Gastrocnemius medialis (tissue), 4 donors: Measurements from ENCODE around the gene GRIA1. TPM values are rescaled to one million over a fixed set of nuclear protein-coding genes. Genes with fewer than 3 reads are reported as not detected.

Experiments
- ATAC-seq, 2 donors: fragments of 150-250 bp; one replicate each; pipeline ENCODE4 v1.9.1; 2016
- DNase-seq, 2 donors: peaks; one replicate each; pipeline ENCODE4 v3.0.0-alpha.2; 2019
- H3K27ac ChIP-seq, 4 donors: fragments of 200-600 bp; sonication (generic); 1 replicate in 1 of 4; 2 replicates in 3 of 4; pipeline ENCODE4 v1.5.1; 2016 to 2018; ENCODE audit warnings: mild to moderate bottlenecking in 2 of 4, moderate library complexity in 1 of 4
- H3K27me3 ChIP-seq, 3 donors: fragments of 200-600 bp; sonication (generic) in 2 of 3; 1 replicate in 1 of 3; 2 replicates in 2 of 3; pipeline versions ENCODE4 v1.5.1 to v1.6.0; 2016 to 2019; ENCODE audit warnings: mild to moderate bottlenecking in 1 of 3, moderate library complexity in 1 of 3
- H3K36me3 ChIP-seq, 2 donors: fragments of 200-600 bp; sonication (generic) in 1 of 2; one replicate each; pipeline ENCODE4 v1.5.1; 2017 to 2018
- H3K4me1 ChIP-seq, 2 donors: fragments of 200-600 bp; sonication (generic) in 1 of 2; one replicate each; pipeline ENCODE4 v1.5.1; 2016 to 2017; ENCODE audit warnings: mild to moderate bottlenecking in 2 of 2
- H3K4me3 ChIP-seq, 4 donors: fragments of 200-600 bp; sonication (generic) in 3 of 4; 1 replicate in 1 of 4; 2 replicates in 3 of 4; pipeline ENCODE4 v1.5.1; 2016 to 2019; ENCODE audit warnings: mild to moderate bottlenecking in 2 of 4
- H3K9me3 ChIP-seq, 3 donors: fragments of 200-600 bp; sonication (generic) in 2 of 3; 1 replicate in 1 of 3; 2 replicates in 2 of 3; pipeline ENCODE4 v1.5.1; 2016 to 2019
- CTCF ChIP-seq, 5 experiments: fragments of 450-650 bp in 3 of 5; fragments of 200-600 bp in 2 of 5; sonication (generic) in 2 of 5; IDR thresholded peaks in 4 of 5; conservative IDR thresholded peaks in 1 of 5; 1 replicate in 4 of 5; 2 replicates in 1 of 5; pipeline ENCODE4 v1.5.1; 2016 to 2019; ENCODE audit warnings: antibody characterized with exemption in 5 of 5, mild to moderate bottlenecking in 3 of 5, moderate library complexity in 3 of 5
- POLR2A ChIP-seq, 2 donors: fragments of 450-650 bp; IDR thresholded peaks; one replicate each; pipeline ENCODE4 v1.6.1; 2017; ENCODE audit warnings: antibody characterized with exemption in 2 of 2, mild to moderate bottlenecking in 2 of 2, moderate library complexity in 2 of 2
- in situ Hi-C, 4 donors: fragments of 200-750 bp; cut with MboI; loops; one replicate each; pipeline versions ENCODE4 v1.15.0 to v1.8.0; 2017; ENCODE audit warnings: low sequenced_read_pairs in 4 of 4
- intact Hi-C: fragments of 100-400 bp; cut with DNase I; formaldehyde crosslinking; loops from one replicate; pipeline ENCODE4 v1.15.1; 2023; ENCODE audit warnings: low total_unique reads
- total RNA-seq, 4 donors: library from RNA; depleted of rRNA; stranded (reverse); fragments of >200 nt; gene quantifications; one replicate each; pipeline versions ENCODE4 v1.1.0 to v1.2.3, GENCODE V29; 2016

Gene GRIA1
- total RNA-seq, 4 donors from 2014 or later, result 0.18 to 0.46 TPM; not detected in 2

- in situ Hi-C loops (no loop called here), intact Hi-C loops (no loop called here)
- no peak for ATAC-seq
- no peaks in the 10 kb centered on the region for H3K36me3 ChIP-seq
- no peak for DNase-seq
- no peak overlapping the region for H3K27ac ChIP-seq
- no peak for TF ChIP-seq CTCF (IDR thresholded peaks at IDR 0.05 in 4 of 5, conservative IDR thresholded peaks at IDR 0.05 in 1 of 5)
- TF ChIP-seq POLR2A (IDR thresholded peaks at IDR 0.05), result no peak
- H3K4me1 ChIP-seq, result no peaks in the 10 kb centered on the region
- H3K27me3 ChIP-seq, result no peaks in the 10 kb centered on the region
- no peak overlapping the region for H3K4me3 ChIP-seq
- no peaks in the 10 kb centered on the region for H3K9me3 ChIP-seq
Observed at GRCh38 chr5:153572411-153573145, 82.1 kb downstream of the GRIA1 start.

- intact Hi-C loops, result no loop called here
- TF ChIP-seq CTCF (IDR thresholded peaks at IDR 0.05 in 4 of 5, conservative IDR thresholded peaks at IDR 0.05 in 1 of 5) (no peak), POLR2A (IDR thresholded peaks at IDR 0.05) (no peak)
- no peaks in the 10 kb centered on the region for H3K9me3 ChIP-seq
- in situ Hi-C loops, result no loop called here
- no peaks in the 10 kb centered on the region for H3K36me3 ChIP-seq
- ATAC-seq (no peak), DNase-seq (no peak)
- H3K27ac ChIP-seq, result no peak overlapping the region
- no peaks in the 10 kb centered on the region for H3K4me1 ChIP-seq
- H3K27me3 ChIP-seq, result no peaks in the 10 kb centered on the region
- no peak overlapping the region for H3K4me3 ChIP-seq
Observed at GRCh38 chr5:153573326-153574033, 83.0 kb downstream of the GRIA1 start.

GRCh38 chr5:153584126-153584959, 93.9 kb downstream of the GRIA1 start:
- Histone ChIP-seq H3K4me1 (no peaks in the 10 kb centered on the region), H3K27me3 (no peaks in the 10 kb centered on the region), H3K4me3 (no peak overlapping the region), H3K36me3 (no peaks in the 10 kb centered on the region), H3K9me3 (no peaks in the 10 kb centered on the region), H3K27ac (no peak overlapping the region)
- intact Hi-C loops, result no loop called here
- no peak for ATAC-seq
- in situ Hi-C loops, result no loop called here
- no peak for TF ChIP-seq POLR2A (IDR thresholded peaks at IDR 0.05)
- DNase-seq, result no peak

- in situ Hi-C loops, result no loop called here
Observed at GRCh38 chr5:153584960-153585359, 94.5 kb downstream of the GRIA1 start.

More at GRCh38 chr5:153584960-153585359, 94.5 kb downstream of the GRIA1 start:
- no peaks in the 10 kb centered on the region for H3K27me3 ChIP-seq
- DNase-seq, result no peak
- no peaks in the 10 kb centered on the region for H3K36me3 ChIP-seq
- intact Hi-C loops, result no loop called here
- H3K27ac ChIP-seq, result no peak overlapping the region
- H3K4me3 ChIP-seq, result no peak overlapping the region
- H3K4me1 ChIP-seq, result no peaks in the 10 kb centered on the region
- no peak for TF ChIP-seq CTCF (IDR thresholded peaks at IDR 0.05 in 4 of 5, conservative IDR thresholded peaks at IDR 0.05 in 1 of 5)
- TF ChIP-seq POLR2A (IDR thresholded peaks at IDR 0.05), result no peak
- no peaks in the 10 kb centered on the region for H3K9me3 ChIP-seq
- ATAC-seq, result no peak
